Measurements from ENCODE around the gene TBC1D13.

TBC1D13 gene

GRCh38 chr9:128821584-128822406, 34.7 kb downstream of the TBC1D13 start:
- Mint-ChIP-seq H3K9me3 (no peaks in the 10 kb centered on the region), H3K4me3 (peak overlapping the region; percentile 15), H3K27ac (peak overlapping the region; percentile 57), H3K4me1 (ENCODE audit: low read depth) (peaks cover 33% of the 10 kb centered on the region), H3K36me3 (ENCODE audit: low read depth) (peaks cover 63% of the 10 kb centered on the region), H3K27me3 (no peaks in the 10 kb centered on the region)
- no peak for DNase-seq

GRCh38 chr9:128822407-128823042, 35.5 kb downstream of the TBC1D13 start:
- Mint-ChIP-seq H3K4me1 (ENCODE audit: low read depth) (peaks cover 35% of the 10 kb centered on the region), H3K4me3 (no peak overlapping the region), H3K27me3 (no peaks in the 10 kb centered on the region), H3K9me3 (no peaks in the 10 kb centered on the region), H3K36me3 (ENCODE audit: low read depth) (peaks cover 71% of the 10 kb centered on the region), H3K27ac (no peak overlapping the region)
- DNase-seq = no peak

- peaks cover 36% of the 10 kb centered on the region for H3K4me1 Mint-ChIP-seq (ENCODE audit: low read depth)
- peak overlapping the region; percentile 40 for H3K27ac Mint-ChIP-seq
- no peak overlapping the region for H3K4me3 Mint-ChIP-seq
- no peak for DNase-seq
- H3K36me3 Mint-ChIP-seq (ENCODE audit: low read depth) = peaks cover 80% of the 10 kb centered on the region
- H3K27me3 Mint-ChIP-seq = no peaks in the 10 kb centered on the region
- H3K9me3 Mint-ChIP-seq = no peaks in the 10 kb centered on the region
These were observed 36.4 kb downstream of the TBC1D13 start for GRCh38 chr9:128823362-128823902.

GRCh38 chr9:128823903-128824406, 36.9 kb downstream of the TBC1D13 start:
- H3K27ac Mint-ChIP-seq = peak overlapping the region; percentile 16
- H3K4me1 Mint-ChIP-seq (ENCODE audit: low read depth) = peaks cover 41% of the 10 kb centered on the region
- DNase-seq = no peak
- peaks cover 85% of the 10 kb centered on the region for H3K36me3 Mint-ChIP-seq (ENCODE audit: low read depth)
- H3K4me3 Mint-ChIP-seq = no peak overlapping the region
- no peaks in the 10 kb centered on the region for H3K27me3 Mint-ChIP-seq
- H3K9me3 Mint-ChIP-seq = no peaks in the 10 kb centered on the region

- Mint-ChIP-seq H3K9me3 (no peaks in the 10 kb centered on the region), H3K4me1 (ENCODE audit: low read depth) (peaks cover 37% of the 10 kb centered on the region), H3K27ac (peak overlapping the region; percentile 72), H3K4me3 (no peak overlapping the region), H3K36me3 (ENCODE audit: low read depth) (peaks cover 86% of the 10 kb centered on the region), H3K27me3 (no peaks in the 10 kb centered on the region)
- no peak for DNase-seq
These were observed 37.9 kb downstream of the TBC1D13 start for GRCh38 chr9:128824911-128825310.

GRCh38 chr9:128825923-128826700, 39.1 kb downstream of the TBC1D13 start:
- Mint-ChIP-seq H3K9me3 (no peaks in the 10 kb centered on the region), H3K4me3 (no peak overlapping the region), H3K4me1 (ENCODE audit: low read depth) (peaks cover 30% of the 10 kb centered on the region), H3K36me3 (ENCODE audit: low read depth) (peaks cover 80% of the 10 kb centered on the region), H3K27me3 (no peaks in the 10 kb centered on the region), H3K27ac (peak overlapping the region; percentile 72)
- no peak for DNase-seq

GRCh38 chr9:128828267-128828666, 41.2 kb downstream of the TBC1D13 start:
- H3K27ac Mint-ChIP-seq = peak overlapping the region; percentile 96
- H3K36me3 Mint-ChIP-seq (ENCODE audit: low read depth) = peaks cover 70% of the 10 kb centered on the region
- no peaks in the 10 kb centered on the region for H3K9me3 Mint-ChIP-seq
- peaks cover 26% of the 10 kb centered on the region for H3K4me1 Mint-ChIP-seq (ENCODE audit: low read depth)
- DNase-seq = no peak
- peak overlapping the region; percentile 97 for H3K4me3 Mint-ChIP-seq
- H3K27me3 Mint-ChIP-seq = no peaks in the 10 kb centered on the region

- H3K36me3 Mint-ChIP-seq (ENCODE audit: low read depth) = peaks cover 69% of the 10 kb centered on the region
These were observed 41.8 kb downstream of the TBC1D13 start for GRCh38 chr9:128828719-128829452.

GRCh38 chr9:128829477-128830251, 42.6 kb downstream of the TBC1D13 start, which contains the start of gene SPOUT1:
SPOUT1 (minus strand) TSS chr9:128829794; CDS start chr9:128829780, 14 bp downstream.
- peak; percentile 97 for DNase-seq
- Mint-ChIP-seq H3K4me3 (peak within 1 kb of the TSS; percentile 97), H3K27ac (peak within 1 kb of the TSS; percentile 96), H3K36me3 (ENCODE audit: low read depth) (peaks cover 67% of the 10 kb centered on the region), H3K9me3 (no peaks in the 10 kb centered on the region), H3K4me1 (ENCODE audit: low read depth) (peaks cover 26% of the 10 kb centered on the region), H3K27me3 (no peaks in the 10 kb centered on the region)

More at GRCh38 chr9:128828719-128829452, 41.8 kb downstream of the TBC1D13 start:
- peak overlapping the region; percentile 97 for H3K4me3 Mint-ChIP-seq
- no peak for DNase-seq
- no peaks in the 10 kb centered on the region for H3K9me3 Mint-ChIP-seq
- peaks cover 26% of the 10 kb centered on the region for H3K4me1 Mint-ChIP-seq (ENCODE audit: low read depth)
- H3K27me3 Mint-ChIP-seq = no peaks in the 10 kb centered on the region
- H3K27ac Mint-ChIP-seq = peak overlapping the region; percentile 96

GRCh38 chr9:128833696-128834095, 46.6 kb downstream of the TBC1D13 start:
- Mint-ChIP-seq H3K27me3 (no peaks in the 10 kb centered on the region), H3K4me1 (ENCODE audit: low read depth) (peaks cover 10% of the 10 kb centered on the region), H3K9me3 (no peaks in the 10 kb centered on the region), H3K27ac (no peak overlapping the region), H3K4me3 (no peak overlapping the region), H3K36me3 (ENCODE audit: low read depth) (peaks cover 56% of the 10 kb centered on the region)
- no peak for DNase-seq

GRCh38 chr9:128835246-128836210, 48.5 kb downstream of the TBC1D13 start:
- H3K36me3 Mint-ChIP-seq (ENCODE audit: low read depth) = peaks cover 60% of the 10 kb centered on the region
- DNase-seq = no peak
- no peak overlapping the region for H3K27ac Mint-ChIP-seq
- no peaks in the 10 kb centered on the region for H3K4me1 Mint-ChIP-seq (ENCODE audit: low read depth)
- H3K27me3 Mint-ChIP-seq = no peaks in the 10 kb centered on the region
- no peaks in the 10 kb centered on the region for H3K9me3 Mint-ChIP-seq
- H3K4me3 Mint-ChIP-seq = no peak overlapping the region

- Mint-ChIP-seq H3K4me3 (no peak overlapping the region), H3K36me3 (ENCODE audit: low read depth) (peaks cover 62% of the 10 kb centered on the region), H3K27me3 (no peaks in the 10 kb centered on the region), H3K4me1 (ENCODE audit: low read depth) (no peaks in the 10 kb centered on the region), H3K9me3 (no peaks in the 10 kb centered on the region), H3K27ac (no peak overlapping the region)
- no peak for DNase-seq
These were observed 49.6 kb downstream of the TBC1D13 start for GRCh38 chr9:128836509-128837145.

Data from activated T-cell treated with anti-CD3 and anti-CD28 coated beads, Interleukin-2, amount 50 U/mL, for 24 hours (primary cell).